Measurements from ENCODE around the gene HPSE2. TPM values are rescaled to one million over a fixed set of nuclear protein-coding genes. Genes with fewer than 3 reads are reported as not detected.

The HPSE2 gene
- total RNA-seq, 1 experiment from 2014 or later = not detected

- Histone ChIP-seq H3K4me3 (ENCODE audit: low read depth, low read length) (no peak overlapping the region), H3K4me1 (no peaks in the 10 kb centered on the region), H3K9me3 (no peaks in the 10 kb centered on the region), H3K36me3 (ENCODE audit: control insufficient read depth, insufficient read depth, low read length) (no peaks in the 10 kb centered on the region), H3K27me3 (replicated peaks; ENCODE audit: control insufficient read depth, insufficient read depth, low read length) (no peaks in the 10 kb centered on the region; the same call in 1 of the 2 replicates)
- no peak for DNase-seq
- Mint-ChIP-seq H3K9me3 (ENCODE audit: unreplicated experiment) (no peaks in the 10 kb centered on the region), H3K27ac (ENCODE audit: unreplicated experiment) (no peak overlapping the region), H3K36me3 (ENCODE audit: insufficient read depth, unreplicated experiment) (no peaks in the 10 kb centered on the region), H3K27me3 (ENCODE audit: insufficient read depth, unreplicated experiment) (peaks cover 24% of the 10 kb centered on the region), H3K4me3 (ENCODE audit: unreplicated experiment) (no peak overlapping the region), H3K4me1 (ENCODE audit: low read depth, unreplicated experiment) (no peaks in the 10 kb centered on the region)
- intact Hi-C loops (cut with micrococcal nuclease; ENCODE audit: unreplicated experiment) = no loop called here
- no peak for TF ChIP-seq CTCF (IDR thresholded peaks at IDR 0.05; ENCODE audit: insufficient read depth in 1 of 2, low read depth in 1 of 2, low read length in 1 of 2, severe bottlenecking in 1 of 2, unreplicated experiment in 1 of 2)
- BruUV-seq (replicated peaks) = no TSS peak
- ChIA-PET POLR2A (no interaction called here), CTCF (no interaction called here)
These were observed 665.8 kb downstream of the HPSE2 start for GRCh38 chr10:98569853-98570252.

GRCh38 chr10:98568551-98568950, 667.1 kb downstream of the HPSE2 start:
- H3K36me3 Mint-ChIP-seq (ENCODE audit: insufficient read depth, unreplicated experiment) = no peaks in the 10 kb centered on the region
- intact Hi-C loops (cut with micrococcal nuclease; ENCODE audit: unreplicated experiment) = no loop called here

GRCh38 chr10:98567391-98568133, 668.1 kb downstream of the HPSE2 start:
- BruUV-seq (replicated peaks) = no TSS peak
- H3K4me3 Mint-ChIP-seq (ENCODE audit: unreplicated experiment) = no peak overlapping the region
- Histone ChIP-seq H3K27me3 (replicated peaks; ENCODE audit: control insufficient read depth, insufficient read depth, low read length) (no peaks in the 10 kb centered on the region; the same call in 1 of the 2 replicates), H3K4me1 (no peaks in the 10 kb centered on the region), H3K4me3 (ENCODE audit: low read depth, low read length) (no peak overlapping the region), H3K9me3 (no peaks in the 10 kb centered on the region), H3K36me3 (ENCODE audit: control insufficient read depth, insufficient read depth, low read length) (no peaks in the 10 kb centered on the region)
- no peak for DNase-seq
- CTCF ChIA-PET = no interaction called here
- H3K27ac Mint-ChIP-seq (ENCODE audit: unreplicated experiment) = no peak overlapping the region
- no peaks in the 10 kb centered on the region for H3K9me3 Mint-ChIP-seq (ENCODE audit: unreplicated experiment)
- no peaks in the 10 kb centered on the region for H3K4me1 Mint-ChIP-seq (ENCODE audit: low read depth, unreplicated experiment)
- H3K27me3 Mint-ChIP-seq (ENCODE audit: insufficient read depth, unreplicated experiment) = peaks cover 21% of the 10 kb centered on the region
- POLR2A ChIA-PET = no interaction called here
- intact Hi-C loops (cut with micrococcal nuclease; ENCODE audit: unreplicated experiment) = no loop called here
- H3K36me3 Mint-ChIP-seq (ENCODE audit: insufficient read depth, unreplicated experiment) = no peaks in the 10 kb centered on the region
- TF ChIP-seq CTCF (IDR thresholded peaks at IDR 0.05; ENCODE audit: insufficient read depth in 1 of 2, low read depth in 1 of 2, low read length in 1 of 2, severe bottlenecking in 1 of 2, unreplicated experiment in 1 of 2) = no peak

More at GRCh38 chr10:98568551-98568950, 667.1 kb downstream of the HPSE2 start:
- no TSS peak for BruUV-seq (replicated peaks)
- Histone ChIP-seq H3K27me3 (replicated peaks; ENCODE audit: control insufficient read depth, insufficient read depth, low read length) (no peaks in the 10 kb centered on the region; the same call in 1 of the 2 replicates), H3K36me3 (ENCODE audit: control insufficient read depth, insufficient read depth, low read length) (no peaks in the 10 kb centered on the region), H3K4me1 (no peaks in the 10 kb centered on the region), H3K9me3 (no peaks in the 10 kb centered on the region), H3K4me3 (ENCODE audit: low read depth, low read length) (no peak overlapping the region)
- H3K9me3 Mint-ChIP-seq (ENCODE audit: unreplicated experiment) = no peaks in the 10 kb centered on the region
- POLR2A ChIA-PET = no interaction called here
- CTCF ChIA-PET = no interaction called here
- H3K4me3 Mint-ChIP-seq (ENCODE audit: unreplicated experiment) = no peak overlapping the region
- H3K27ac Mint-ChIP-seq (ENCODE audit: unreplicated experiment) = no peak overlapping the region
- no peaks in the 10 kb centered on the region for H3K4me1 Mint-ChIP-seq (ENCODE audit: low read depth, unreplicated experiment)
- peaks cover 22% of the 10 kb centered on the region for H3K27me3 Mint-ChIP-seq (ENCODE audit: insufficient read depth, unreplicated experiment)
- TF ChIP-seq CTCF (IDR thresholded peaks at IDR 0.05; ENCODE audit: insufficient read depth in 1 of 2, low read depth in 1 of 2, low read length in 1 of 2, severe bottlenecking in 1 of 2, unreplicated experiment in 1 of 2) = no peak
- no peak for DNase-seq

Measured in Caco-2 (cell line).